ENCODE measurements around the gene ZAP70.
A peak's percentile ranks its signal among the peaks of the same experiment; 100 is the strongest.
"Not testable (repeated sequence)": the region's sequence is repeated elsewhere in the genome, so short reads cannot be mapped to it uniquely, and the experiment has no call there.

The ZAP70 gene

DNA sequence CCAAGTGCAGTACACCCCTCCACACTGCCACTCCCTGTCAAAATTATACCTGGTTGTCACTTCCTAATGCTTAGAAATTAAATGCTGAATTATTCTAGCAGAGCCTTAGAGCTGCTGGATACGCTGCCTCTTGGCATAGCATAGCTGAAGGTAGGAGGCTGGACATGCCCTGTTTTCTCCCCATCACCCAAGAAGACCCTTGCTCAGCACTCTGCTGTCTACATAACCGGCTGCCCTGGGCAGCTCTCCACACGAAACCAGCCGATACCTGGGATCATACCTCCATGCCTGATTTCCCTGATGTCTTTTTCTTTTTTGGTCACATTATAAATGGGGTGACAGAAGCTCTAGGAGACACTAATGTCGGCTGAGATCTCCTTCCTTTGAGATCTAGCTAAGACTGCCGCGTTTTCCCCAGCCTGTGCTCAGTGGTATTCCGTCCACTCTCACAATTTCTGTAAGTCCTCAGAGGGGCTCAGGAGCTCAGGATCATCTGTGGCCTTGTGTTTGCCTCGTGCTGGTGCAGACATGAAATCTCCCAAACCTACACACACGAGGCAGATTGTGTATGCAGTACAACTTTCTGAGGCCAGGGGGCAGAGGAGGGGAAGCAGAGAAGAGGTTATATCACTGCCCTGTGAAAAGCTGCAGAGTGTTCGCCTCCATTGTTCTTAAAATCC is 13.5 kb upstream of the ZAP70 start:
- DNase-seq = peak; percentile 50

DNA sequence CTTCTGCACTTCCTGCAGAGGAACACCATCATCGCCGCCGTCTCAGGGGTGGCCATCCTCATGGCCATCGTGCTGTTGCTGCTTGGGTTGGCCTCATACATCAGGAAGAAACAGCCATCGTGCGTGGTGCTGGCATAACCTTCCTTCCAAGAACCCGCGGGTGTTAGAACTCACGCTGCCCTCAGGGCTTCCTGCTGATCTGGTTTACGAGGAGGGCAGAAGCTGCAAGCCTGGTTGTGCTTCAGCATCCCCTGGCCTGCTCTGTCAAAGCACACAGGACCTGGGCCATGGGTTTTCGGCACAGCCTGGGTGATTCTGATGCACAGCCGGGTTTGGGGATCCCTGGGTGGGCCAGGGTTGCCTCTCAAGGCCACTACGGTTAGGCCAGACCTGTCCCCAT is 12.2 kb upstream of the ZAP70 start:
- no peak for DNase-seq

DNA sequence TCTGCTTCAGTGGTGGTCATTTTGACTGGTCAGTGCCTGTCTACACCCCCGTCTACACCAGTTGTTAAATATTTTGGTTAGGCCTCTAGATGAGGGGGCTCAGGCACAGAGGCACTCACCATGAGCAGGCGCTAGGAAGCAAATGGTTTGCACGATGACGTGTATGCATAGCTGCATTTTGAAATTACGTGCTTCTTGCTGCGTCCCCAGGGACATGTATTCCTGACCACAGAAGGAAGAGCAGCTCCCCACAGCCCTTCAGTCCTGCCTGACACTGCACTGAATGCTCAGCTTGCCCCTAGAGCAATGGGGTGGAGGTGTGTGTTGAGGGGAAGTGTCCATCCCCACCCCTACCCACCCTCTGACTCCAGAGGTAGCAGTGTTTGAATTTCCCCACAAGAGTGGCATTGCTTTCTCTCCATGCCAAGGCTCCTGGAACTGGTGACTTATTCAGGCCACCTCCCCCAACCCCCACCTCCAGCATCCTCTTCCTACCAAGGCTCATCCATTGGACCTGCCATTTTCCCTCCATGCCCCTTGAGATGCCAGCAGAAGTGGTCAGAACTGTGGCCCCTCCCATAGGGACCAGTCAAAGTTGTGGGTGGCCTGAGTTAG is 11.4 kb upstream of the ZAP70 start:
- peak; percentile 54 for DNase-seq

DNA sequence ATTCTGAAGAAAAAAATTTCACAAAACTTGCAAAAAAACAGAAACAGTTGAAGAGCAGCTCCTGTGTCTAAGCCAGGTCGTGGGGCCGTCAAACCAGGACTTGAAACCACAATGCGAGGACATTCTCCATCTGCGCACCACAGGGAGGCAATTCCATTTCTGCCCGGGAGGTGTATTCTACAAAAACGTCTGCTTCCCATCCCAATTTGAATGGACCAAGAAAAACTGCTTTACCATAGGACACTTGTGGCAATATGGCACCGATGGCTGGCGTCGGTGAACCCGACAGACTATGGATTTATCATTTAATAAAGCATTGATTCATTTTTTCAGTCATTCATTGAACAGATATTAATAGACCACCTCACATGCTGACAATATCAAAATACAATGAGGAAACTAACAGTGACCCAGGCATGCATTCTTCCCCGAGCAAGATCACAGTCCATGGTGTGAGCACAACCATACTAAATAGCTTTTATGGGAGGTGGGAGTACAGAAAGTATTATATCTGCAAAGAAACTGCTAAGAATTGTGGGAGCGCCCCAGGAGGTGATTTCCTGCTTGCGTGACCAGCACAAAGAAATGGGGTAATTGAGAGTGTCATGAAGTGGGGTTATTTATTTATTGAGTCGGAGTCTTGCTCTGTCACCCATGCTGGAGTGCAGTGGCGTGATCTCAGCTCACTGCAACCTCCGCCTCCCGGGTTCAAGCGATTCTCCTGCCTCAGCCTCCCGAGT is 10.5 kb upstream of the ZAP70 start:
- no peak for DNase-seq

DNA sequence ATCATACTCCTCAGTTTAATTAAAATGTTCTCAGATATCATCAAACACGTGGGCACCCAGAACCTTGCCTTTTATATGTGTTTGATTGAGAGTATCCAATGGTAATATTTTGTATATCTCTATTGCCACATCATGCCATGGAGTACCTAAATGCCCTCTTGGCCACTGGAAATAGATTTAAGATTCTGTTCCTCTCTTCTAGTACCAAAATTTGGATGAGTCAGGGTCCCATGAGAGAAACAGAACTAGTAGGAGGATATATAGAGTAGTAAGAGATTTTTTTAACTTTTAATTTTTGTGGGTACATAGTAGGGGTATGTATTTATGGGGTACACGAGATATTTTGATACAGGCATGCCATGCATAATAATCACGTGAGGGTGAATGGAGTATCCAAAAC is 9.6 kb upstream of the ZAP70 start:
- no peak for DNase-seq

DNA sequence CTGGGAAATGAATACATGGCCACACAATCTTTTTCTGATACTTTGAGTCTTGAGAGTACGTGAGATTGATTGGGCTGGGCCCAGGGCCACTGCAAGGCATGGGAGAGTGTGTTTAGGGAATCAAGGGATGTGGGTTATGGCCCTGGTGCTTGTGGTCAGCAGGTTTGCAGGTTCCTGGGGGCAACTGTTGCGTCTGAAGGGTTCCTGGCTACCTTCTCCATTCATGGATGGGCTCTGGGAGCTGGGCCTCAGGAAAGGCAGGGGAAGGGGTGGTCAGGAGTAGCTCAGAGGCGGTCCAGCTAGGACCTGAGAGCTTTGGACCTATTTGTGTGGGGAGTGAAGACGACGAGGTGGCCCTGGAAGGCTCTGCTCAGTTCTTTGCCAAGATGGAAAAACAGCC is 8.4 kb upstream of the ZAP70 start:
- DNase-seq = no peak

DNA sequence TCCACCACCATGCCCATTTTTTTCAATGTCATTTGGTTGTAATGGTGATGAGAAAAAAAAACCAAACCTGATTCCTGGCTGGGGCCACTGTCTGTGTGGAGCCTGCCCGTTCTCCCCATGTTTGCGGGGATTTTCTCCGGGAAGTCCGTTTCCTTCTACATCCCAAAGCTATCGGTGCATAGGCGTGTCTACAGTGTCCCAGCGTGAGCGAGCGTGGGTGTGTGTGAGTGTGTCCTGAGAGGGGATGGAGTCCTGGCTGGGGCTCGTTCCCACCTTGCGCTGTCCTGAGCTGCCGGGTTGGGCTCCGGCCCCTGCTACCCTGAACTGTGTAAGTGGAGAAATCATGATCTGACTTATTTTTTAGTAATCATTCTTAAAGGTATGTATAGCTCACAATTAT is 7.3 kb upstream of the ZAP70 start:
- DNase-seq = no peak

DNA sequence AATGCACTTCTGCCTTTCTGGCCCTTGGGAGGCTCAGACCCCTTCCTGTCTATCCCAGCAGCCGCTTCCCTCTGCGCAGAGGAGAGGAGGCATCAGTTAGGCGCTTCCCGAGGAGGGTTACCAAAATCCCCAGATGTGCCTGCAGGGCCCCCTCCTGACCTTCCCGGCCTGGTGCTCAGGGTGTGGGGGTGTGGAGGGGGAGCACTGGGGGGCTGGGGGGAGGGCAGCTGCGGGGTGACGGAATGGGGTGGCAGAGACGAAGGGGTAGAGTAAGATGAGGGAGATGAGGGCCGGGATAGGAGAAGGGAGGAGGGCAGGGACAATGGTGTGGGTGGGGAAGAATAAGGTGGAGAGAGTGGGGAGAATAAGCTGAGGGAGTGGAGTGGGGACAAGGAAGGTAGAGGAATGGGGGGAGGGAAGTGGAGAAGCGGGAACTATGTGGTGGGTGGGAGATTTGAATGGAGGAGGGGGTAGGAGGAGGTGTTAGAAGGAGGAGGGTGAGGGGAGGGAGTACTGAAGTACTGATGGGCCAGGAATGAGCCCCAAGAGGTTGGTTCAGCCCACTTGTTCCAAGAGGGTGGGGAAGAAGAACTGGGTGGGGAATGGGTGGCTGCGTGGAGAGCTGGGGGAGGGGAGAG is 6.5 kb upstream of the ZAP70 start:
- DNase-seq = no peak

DNA sequence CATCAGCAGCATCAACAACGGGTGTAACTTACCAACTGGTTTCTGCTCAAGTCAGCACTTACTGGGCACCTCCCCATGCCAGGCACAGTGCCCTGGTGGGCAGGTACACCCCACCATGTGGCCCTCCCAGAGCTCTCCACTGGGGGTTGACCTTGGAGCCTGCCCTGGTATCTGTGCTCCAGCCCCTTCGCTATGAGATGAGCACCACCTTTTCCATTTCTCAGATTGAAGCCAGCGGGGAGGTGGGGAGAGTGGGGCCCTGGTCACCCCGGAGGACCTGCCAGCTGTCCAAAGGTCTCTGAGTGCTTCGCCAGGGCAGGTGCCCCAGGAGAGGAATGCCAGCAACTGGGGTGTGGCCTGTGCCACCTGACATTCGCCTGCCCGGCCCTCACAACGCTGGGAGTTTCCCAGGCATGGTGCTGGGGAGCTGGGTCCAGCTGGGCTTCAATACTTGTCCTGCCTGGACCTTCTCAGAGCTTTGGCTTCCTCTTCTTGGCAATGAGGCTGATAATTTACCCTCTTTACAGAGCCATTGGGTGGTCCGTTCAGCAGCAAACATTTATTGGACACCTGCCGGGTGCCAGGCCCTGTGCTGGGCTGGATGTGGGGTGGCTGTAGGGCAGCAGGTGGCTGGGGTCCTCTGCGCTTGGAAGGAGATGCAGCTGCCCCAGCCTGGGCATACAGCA is 5.9 kb upstream of the ZAP70 start:
- no peak for DNase-seq

DNA sequence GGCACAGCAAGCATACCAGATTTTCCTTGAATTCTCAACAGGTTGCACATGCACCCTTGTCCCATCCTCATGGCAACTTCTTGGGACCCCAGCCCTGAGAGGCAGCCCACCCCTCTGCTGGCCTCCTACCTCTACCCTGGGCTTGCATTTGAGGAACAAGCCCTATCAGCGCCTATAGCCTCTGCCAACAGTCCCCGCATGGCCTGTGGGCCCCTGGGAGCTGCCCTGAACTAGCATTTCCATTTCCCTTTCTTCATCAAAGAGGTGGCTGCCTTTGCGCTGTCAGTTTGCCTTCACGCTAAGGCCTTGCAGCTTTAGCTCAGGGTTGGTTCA is 5.4 kb upstream of the ZAP70 start:
- DNase-seq = no peak

DNA sequence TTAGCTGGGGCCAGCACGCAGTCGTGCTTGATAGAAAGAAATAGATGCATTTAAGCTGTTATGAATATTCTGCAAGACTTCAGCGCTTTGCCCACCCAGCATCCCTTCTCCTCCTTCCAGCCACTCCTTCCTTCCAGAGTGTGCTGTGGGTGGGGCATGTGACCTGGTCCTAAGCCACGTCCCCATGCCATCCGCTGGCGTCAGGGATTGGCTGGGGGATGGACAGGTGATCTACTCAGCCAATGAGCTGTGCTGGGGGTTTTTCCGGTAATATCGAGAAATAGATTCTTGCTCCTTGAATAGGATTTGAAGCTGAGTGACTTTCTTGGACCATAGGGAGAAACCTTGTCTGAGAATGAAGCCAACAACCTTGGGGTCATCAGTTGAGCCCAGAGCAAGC is 4.8 kb upstream of the ZAP70 start:
- DNase-seq = no peak

DNA sequence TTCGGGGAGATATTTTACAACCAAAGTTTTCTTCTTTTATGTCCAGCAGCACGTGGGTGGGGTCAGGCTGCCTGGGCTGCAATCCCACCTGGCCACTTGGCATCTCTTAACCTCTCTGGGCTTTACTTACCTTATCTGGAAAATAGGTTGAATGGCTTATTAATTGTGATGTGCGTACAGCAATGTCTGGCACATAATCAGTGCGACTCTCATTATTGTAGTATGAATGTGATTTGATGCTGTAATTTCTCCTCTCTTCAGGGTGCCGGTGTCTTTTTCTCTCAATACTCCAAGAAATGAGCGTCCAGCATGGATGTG is 2.0 kb upstream of the ZAP70 start:
- no peak for DNase-seq

DNA sequence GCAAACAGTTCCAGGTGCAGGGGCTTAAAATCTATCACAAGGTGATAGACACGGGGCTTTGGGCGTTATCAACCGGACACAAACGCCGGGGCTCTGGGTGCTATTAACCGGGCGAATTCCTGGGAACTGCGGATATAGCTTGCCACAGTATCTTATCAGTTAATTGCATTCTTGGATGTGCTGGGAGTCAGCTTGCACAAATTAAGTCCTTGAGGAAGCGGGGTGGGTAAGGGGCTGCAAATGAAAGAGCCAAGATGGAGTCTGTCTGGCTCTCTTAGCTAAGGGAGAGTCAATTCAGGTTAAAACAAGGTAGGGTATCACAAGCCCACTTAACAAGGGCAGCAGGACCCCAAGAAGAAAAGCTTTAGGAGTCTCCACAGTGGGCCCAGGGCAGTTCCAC is 1.2 kb upstream of the ZAP70 start:
- DNase-seq = not testable (repeated sequence)

DNA sequence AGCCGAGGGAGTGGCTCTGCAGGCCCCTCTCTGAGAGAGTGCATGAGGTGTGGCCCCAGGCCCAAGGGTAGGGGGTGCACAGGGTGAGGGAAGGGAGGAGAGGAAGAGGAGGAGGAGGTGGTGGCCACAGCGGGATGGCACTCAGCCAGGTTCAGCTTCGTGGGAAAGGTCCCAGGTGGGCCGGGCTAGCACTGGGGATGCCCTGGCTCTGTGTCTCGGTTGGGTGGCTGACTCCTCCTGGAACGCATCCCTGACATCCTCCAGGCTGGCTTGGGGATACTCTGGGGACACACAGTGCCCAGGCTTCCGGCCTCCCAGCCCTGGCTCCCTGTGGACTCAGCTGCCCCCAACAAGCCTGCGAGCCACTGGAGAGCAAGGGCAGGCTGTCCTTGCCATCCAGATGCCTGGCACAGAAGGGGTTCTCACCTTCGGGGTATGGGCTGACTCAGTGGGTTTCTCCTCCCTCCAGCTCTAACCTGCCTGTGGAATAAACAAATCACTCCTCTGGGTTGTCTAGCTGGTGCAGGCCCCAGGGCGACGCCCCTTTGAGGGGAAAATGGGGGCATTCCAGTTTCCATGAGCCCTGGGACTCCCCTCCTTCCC is 582 bp upstream of the ZAP70 start:
- no peak for DNase-seq

DNA sequence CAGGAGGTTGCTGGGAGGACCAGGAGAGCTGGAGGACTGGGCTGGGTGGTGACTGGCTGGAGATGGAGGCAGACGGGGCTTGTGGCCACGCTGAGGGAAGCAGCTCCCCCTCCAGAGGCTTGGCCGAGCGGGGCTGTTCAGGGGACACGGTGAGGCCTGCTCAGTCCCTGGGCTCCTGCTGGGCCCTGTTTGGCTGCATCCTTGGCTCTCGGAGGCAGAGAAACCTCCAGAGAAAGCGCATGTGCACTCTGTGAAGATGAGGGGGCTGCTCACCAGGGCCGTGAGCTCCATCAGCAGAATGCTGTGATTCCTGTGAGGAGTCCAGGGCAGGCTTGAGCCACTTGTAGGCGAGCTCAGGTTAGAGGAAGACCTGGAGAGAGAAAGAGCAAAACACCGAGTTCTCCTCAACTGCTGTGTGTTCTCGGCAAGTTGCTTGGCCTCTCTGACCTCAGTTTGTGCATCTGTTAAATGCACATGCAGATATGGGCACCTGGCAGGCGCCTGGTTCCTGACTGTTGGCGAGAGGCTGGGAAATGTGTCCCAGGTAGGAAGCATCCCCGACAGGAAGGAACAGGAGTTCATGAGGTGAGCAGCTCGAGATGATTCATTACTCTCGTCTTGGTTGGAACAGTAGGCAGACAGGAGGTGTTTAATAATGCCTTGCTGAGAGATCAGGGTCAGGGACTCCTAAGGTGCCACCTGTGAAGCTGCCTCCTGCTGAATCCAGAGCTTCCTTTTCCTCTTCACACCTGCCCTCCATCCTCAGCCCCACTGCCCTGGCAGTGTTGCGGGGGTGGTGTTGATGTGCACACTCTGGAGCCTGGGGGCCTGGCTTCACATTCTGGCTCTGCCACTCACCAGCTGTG is 941 bp downstream of the ZAP70 start:
- DNase-seq = no peak

DNA sequence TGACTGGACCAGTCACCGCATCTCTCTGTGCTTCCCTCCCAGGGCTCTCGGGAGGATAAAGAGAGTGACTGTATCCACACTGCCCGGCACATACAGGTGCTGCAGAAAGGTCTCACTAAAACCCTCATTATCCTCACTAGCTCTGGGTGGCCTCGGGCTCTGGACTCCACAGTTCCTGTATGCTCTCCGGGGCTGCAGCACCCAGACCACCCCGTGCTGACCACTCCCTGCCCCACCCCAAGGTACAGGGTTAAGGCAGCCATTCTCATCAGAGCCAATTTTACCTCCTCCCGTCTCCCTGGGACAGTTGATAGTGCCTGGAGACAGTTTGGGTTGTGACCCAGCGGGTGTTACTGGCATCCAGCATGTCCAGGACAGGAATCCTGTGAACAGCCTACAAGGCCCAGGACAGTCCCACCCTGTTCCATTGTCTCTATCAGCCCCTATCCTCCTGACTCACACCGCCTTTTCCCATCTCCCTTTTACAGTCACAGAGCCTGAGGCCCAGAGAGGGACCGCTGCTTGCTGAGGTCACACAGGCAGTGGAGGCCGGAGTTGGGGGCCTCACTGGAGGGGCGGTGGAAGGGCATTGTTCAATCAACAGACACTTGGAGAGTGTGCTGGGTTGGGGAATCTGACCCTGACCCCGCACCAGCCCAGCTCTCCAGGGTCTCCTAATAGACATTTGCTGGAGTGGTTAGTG is 1.7 kb downstream of the ZAP70 start:
- DNase-seq = no peak

DNA sequence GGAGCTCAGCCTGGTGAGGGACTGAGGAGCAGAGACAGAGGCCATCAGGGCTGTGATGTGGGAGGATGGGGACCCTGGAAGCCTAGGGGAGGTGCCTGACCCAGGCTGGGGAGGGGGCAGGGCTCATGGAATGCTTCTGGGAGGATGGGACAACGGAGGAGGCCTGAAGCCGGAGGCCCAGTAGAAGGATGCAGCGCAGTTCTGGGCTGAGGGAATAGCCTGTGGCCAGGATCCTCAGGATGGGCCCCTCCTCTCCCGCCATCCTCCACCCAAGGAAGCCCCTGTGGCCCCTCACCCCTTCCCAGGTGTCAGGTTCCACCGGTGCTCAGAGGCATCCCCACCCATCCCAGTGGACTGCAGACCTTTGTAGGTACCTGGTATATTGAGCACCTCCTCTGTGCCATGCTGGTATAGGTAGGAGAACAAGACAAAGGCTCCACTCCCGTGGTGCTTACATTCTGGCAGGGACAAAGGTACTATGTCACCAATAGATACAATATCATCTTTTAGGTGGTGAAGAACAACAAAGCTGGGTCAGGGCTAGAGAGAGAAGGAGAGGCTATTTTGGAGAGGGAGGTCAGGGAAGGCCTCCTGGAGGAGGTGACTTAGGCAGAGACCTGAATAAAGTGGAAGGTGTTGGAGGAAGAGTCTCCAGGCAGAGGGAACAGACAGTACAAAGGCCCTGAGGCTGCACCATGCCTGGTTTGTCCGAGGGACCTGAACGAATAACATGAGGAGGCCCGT is 2.7 kb downstream of the ZAP70 start:
- no peak for DNase-seq

DNA sequence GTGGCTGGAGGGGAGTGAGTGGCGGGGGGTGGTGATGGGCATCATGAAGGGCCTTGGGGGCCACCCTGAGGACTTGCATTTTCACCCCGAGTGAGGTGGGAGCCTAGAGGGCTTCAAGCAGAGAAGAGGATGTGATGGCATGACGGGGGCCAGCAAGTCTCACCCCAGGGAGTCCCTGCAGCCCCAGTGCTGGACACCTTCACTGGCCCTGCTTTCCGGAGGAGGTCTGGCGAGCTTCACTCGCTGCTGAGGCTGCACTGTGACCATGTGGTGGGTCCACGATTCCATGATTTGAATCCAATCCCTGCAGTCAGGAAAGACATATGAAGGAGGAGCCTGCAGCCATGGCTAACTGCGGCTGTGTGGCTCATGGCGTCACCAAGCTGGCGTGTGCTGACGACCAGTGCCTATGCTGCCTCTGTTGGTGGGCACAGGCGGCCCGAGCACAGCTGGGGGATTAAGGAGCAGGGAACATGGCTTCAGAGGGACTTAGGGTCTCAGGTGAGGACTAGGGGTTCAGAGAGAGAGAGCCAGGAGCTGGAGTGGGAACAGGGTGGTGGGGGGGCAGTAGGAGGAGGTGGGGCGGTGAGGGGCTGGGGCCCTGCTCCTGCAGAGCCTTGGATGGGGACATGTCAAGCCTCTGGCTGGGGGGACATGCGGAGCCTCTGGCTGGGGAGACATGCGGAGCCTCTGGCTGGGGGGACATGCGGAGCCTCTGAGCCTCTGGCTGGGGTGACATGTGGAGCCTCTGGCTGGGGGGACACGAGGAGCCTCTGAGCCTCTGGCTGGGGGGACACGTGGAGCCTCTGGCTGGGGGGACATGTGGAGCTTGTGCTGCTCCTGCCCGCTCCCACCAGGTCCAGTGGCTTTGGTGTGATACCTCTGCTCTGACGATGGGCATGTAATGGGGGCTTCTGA is 3.6 kb downstream of the ZAP70 start:
- no peak for DNase-seq

DNA sequence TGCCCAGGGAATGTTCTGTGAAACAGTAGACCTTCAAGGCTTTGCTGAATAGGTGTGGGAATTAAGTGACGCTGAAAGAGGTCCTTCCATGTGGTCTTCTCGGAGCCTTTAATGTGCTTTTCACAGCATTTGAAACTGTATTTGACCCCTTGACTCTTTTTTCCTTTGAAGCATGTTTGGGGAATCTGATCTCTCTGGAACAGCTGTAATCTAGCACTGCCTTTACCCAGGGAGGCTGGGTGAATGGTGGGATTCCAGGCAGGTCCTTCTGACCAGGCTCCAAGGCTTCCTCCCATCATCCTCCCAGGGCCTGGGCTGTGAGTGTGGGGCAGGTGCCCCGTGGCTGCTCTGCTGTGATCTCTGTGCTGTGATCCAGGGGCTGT is 4.2 kb downstream of the ZAP70 start:
- no peak for DNase-seq
